Caco-2 (cell line): ENCODE data around the gene CPA2. TPM values are rescaled to one million over a fixed set of nuclear protein-coding genes. Genes with fewer than 3 reads are reported as not detected.

Experiments used
- BruUV-seq: library from RNA; stranded (reverse); fragments of 400-500 nt; replicated peaks from 2 replicates; lab custom pipeline; 2021; lab: Mats Ljungman, UMichigan
- CTCF ChIA-PET: fragments of 300-600 bp; sonication (Branson Sonifier 250); formaldehyde crosslinking; loops from one replicate; lab custom pipeline; 2022; ENCODE audit warnings: antibody characterized with exemption; lab: Charles Lee
- POLR2A ChIA-PET: fragments of 300-600 bp; sonication (Branson Sonifier 250); formaldehyde crosslinking; loops from one replicate; lab custom pipeline; 2022; ENCODE audit warnings: antibody characterized with exemption; lab: Charles Lee
- DNase-seq, 2 experiments: peaks; one replicate each; pipeline versions ENCODE4 v3.0.0 to v3.0.0-alpha.2; 2020 to 2022
- H3K27me3 ChIP-seq: replicated peaks from 2 replicates; pipeline ENCODE4 v1.6.0; 2011; ENCODE audit warnings: low read length; ENCODE audit not compliant: control insufficient read depth, insufficient read depth
- H3K36me3 ChIP-seq: 2 replicates; pipeline ENCODE4 v1.5.1; 2011; ENCODE audit warnings: low read length; ENCODE audit not compliant: control insufficient read depth, insufficient read depth
- H3K4me1 ChIP-seq: fragments of 250-450 bp; sonication (Bioruptor Pico); 2 replicates; pipeline ENCODE4 v1.5.1; 2020; ENCODE audit warnings: mild to moderate bottlenecking
- H3K4me3 ChIP-seq: 2 replicates; pipeline ENCODE4 v1.5.1; 2011; ENCODE audit warnings: low read depth, mild to moderate bottlenecking, control low read depth, low read length
- H3K9me3 ChIP-seq: fragments of 250-450 bp; sonication (Bioruptor Pico); 2 replicates; pipeline ENCODE4 v1.5.1; 2020; ENCODE audit warnings: mild to moderate bottlenecking, moderate library complexity
- H3K27ac Mint-ChIP-seq: one replicate; pipeline ENCODE4 v1.8.0; 2022; ENCODE audit warnings: mixed read lengths; ENCODE audit not compliant: unreplicated experiment
- H3K27me3 Mint-ChIP-seq: one replicate; pipeline ENCODE4 v1.8.0; 2022; ENCODE audit warnings: mixed read lengths; ENCODE audit not compliant: insufficient read depth, unreplicated experiment
- H3K36me3 Mint-ChIP-seq: one replicate; pipeline ENCODE4 v1.8.0; 2022; ENCODE audit warnings: mild to moderate bottlenecking, mixed read lengths; ENCODE audit not compliant: insufficient read depth, unreplicated experiment
- H3K4me1 Mint-ChIP-seq: one replicate; pipeline ENCODE4 v1.8.0; 2022; ENCODE audit warnings: low read depth, mixed read lengths; ENCODE audit not compliant: unreplicated experiment
- H3K4me3 Mint-ChIP-seq: one replicate; pipeline ENCODE4 v1.8.0; 2022; ENCODE audit warnings: mild to moderate bottlenecking, moderate library complexity, mixed read lengths; ENCODE audit not compliant: unreplicated experiment
- H3K9me3 Mint-ChIP-seq: one replicate; pipeline ENCODE4 v1.8.0; 2022; ENCODE audit warnings: mixed read lengths; ENCODE audit not compliant: unreplicated experiment
- CTCF ChIP-seq, 2 experiments: fragments of 200-600 bp in 1 of 2; IDR thresholded peaks; 1 replicate in 1 of 2; 2 replicates in 1 of 2; pipeline versions ENCODE4 v1.5.1 to v1.8.0; 2011 to 2022; ENCODE audit warnings: antibody characterized with exemption in 1 of 2, control low read depth in 1 of 2, inconsistent platforms in 1 of 2, low read depth in 1 of 2, low read length in 1 of 2, mild to moderate bottlenecking in 1 of 2, moderate library complexity in 1 of 2; ENCODE audit not compliant: insufficient read depth in 1 of 2, severe bottlenecking in 1 of 2, unreplicated experiment in 1 of 2
- intact Hi-C: fragments of 100-400 bp; cut with micrococcal nuclease; formaldehyde crosslinking; loops from one replicate; pipeline ENCODE4 v1.10.0; 2022; ENCODE audit not compliant: unreplicated experiment
- total RNA-seq: library from RNA; stranded (reverse); gene quantifications from 2 replicates; pipeline ENCODE4 v1.2.3, GENCODE V29; 2022

The CPA2 gene
- total RNA-seq, 1 experiment from 2014 or later, result 26.1 TPM

GRCh38 chr7:130337410-130337971 lies 70.8 kb downstream of the CPA2 start:
- Mint-ChIP-seq H3K4me3 (no peak overlapping the region), H3K27me3 (no peaks in the 10 kb centered on the region), H3K36me3 (no peaks in the 10 kb centered on the region), H3K4me1 (peaks cover 10% of the 10 kb centered on the region), H3K9me3 (no peaks in the 10 kb centered on the region), H3K27ac (no peak overlapping the region)
- Histone ChIP-seq H3K4me1 (peaks cover 5% of the 10 kb centered on the region; the same call in 1 of the 2 replicates), H3K9me3 (peaks cover 7% of the 10 kb centered on the region; the same call in 1 of the 2 replicates), H3K36me3 (no peaks in the 10 kb centered on the region), H3K4me3 (no peak overlapping the region), H3K27me3 (no peaks in the 10 kb centered on the region)
- DNase-seq, result no peak
- BruUV-seq, result no TSS peak
- CTCF ChIA-PET, result no interaction called here
- intact Hi-C loops, result no loop called here
- TF ChIP-seq CTCF (IDR thresholded peaks at IDR 0.05; ENCODE audit: insufficient read depth in 1 of 2, low read depth in 1 of 2, low read length in 1 of 2, severe bottlenecking in 1 of 2, unreplicated experiment in 1 of 2), result no peak
- POLR2A ChIA-PET, result no interaction called here

GRCh38 chr7:130338233-130338632 lies 71.6 kb downstream of the CPA2 start:
- ChIA-PET CTCF (no interaction called here), POLR2A (no interaction called here)
- no peak overlapping the region for H3K4me3 Mint-ChIP-seq
- peaks cover 18% of the 10 kb centered on the region for H3K4me1 Mint-ChIP-seq
- H3K36me3 Mint-ChIP-seq, result no peaks in the 10 kb centered on the region
- no peaks in the 10 kb centered on the region for H3K27me3 Mint-ChIP-seq
- H3K4me3 ChIP-seq, result no peak overlapping the region
- H3K36me3 ChIP-seq, result no peaks in the 10 kb centered on the region
- H3K27me3 ChIP-seq, result no peaks in the 10 kb centered on the region
- no peak overlapping the region for H3K27ac Mint-ChIP-seq
- BruUV-seq, result no TSS peak
- H3K4me1 ChIP-seq, result peaks cover 10% of the 10 kb centered on the region; the same call in 1 of the 2 replicates
- no peak for TF ChIP-seq CTCF (IDR thresholded peaks at IDR 0.05; ENCODE audit: insufficient read depth in 1 of 2, low read depth in 1 of 2, low read length in 1 of 2, severe bottlenecking in 1 of 2, unreplicated experiment in 1 of 2)
- H3K9me3 Mint-ChIP-seq, result no peaks in the 10 kb centered on the region
- DNase-seq, result no peak
- peaks cover 7% of the 10 kb centered on the region; the same call in 1 of the 2 replicates for H3K9me3 ChIP-seq
- intact Hi-C loops, result no loop called here

Other genes with a start within 250 kb of the CPA2 start
- 22.7 and 26.9 TPM in 2 replicates for gene ZC3HC1, start 215.5 kb upstream of the CPA2 start, total RNA-seq
- 20.3 and 22.3 TPM in 2 replicates for gene KLHDC10, start 196.3 kb upstream of the CPA2 start, total RNA-seq
- 32.8 and 34.5 TPM in 2 replicates for gene TMEM209, start 61.5 kb upstream of the CPA2 start, total RNA-seq
- gene SSMEM1, start 59.0 kb upstream of the CPA2 start, total RNA-seq, result not detected in 2 replicates
- gene CPA4, start 26.3 kb downstream of the CPA2 start, total RNA-seq, result 0.59 and 0.72 TPM in 2 replicates
- gene CPA5, start 78.0 kb downstream of the CPA2 start, total RNA-seq, result not detected in 2 replicates
- not detected in 2 replicates for gene CPA1, start 113.6 kb downstream of the CPA2 start, total RNA-seq
- gene CEP41, start 174.2 kb downstream of the CPA2 start, total RNA-seq, result 14.3 and 14.9 TPM in 2 replicates
- gene MEST, start 225.2 kb downstream of the CPA2 start, total RNA-seq, result 270 and 295 TPM in 2 replicates